ENCODE measurements around the gene SORCS2. TPM values are rescaled to one million over a fixed set of nuclear protein-coding genes. Genes with fewer than 3 reads are reported as not detected.
A peak's percentile ranks its signal among the peaks of the same experiment; 100 is the strongest.

The SORCS2 gene
- total RNA-seq, 1 donor from 2014 or later, result 10.9 TPM

DNA sequence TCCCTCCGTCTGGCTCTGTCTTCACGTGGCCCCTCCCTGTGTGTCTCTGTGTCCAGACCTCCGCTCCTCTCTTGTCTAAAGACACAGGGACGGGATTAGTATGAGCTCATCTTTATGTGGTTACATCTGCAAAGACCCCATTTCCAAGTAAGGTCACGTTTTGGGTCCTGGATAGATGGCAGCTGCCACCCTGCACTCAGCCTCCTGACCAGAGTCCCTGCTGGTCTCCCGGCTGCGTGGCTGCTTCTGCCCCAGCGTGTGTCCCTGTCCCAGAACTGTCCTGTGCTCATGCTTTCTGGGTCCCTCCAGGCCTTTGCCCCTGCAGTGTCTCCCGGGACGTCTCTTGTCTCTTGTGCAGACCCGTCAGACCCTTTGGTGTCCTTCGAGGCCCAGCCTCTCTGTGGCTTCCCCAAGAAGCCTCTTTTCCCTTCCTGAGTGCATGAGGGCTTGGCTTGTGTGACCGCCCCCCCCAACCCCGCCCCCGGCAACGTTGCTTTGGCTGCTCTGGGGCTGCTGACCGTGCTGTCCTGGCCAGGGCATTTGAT is 135.1 kb downstream of the SORCS2 start:
- no peak overlapping the region for H3K27ac Mint-ChIP-seq (ENCODE audit: unreplicated experiment)
- H3K27me3 Mint-ChIP-seq (ENCODE audit: low read depth), result no peaks in the 10 kb centered on the region
- TF ChIP-seq, protein P1, sequence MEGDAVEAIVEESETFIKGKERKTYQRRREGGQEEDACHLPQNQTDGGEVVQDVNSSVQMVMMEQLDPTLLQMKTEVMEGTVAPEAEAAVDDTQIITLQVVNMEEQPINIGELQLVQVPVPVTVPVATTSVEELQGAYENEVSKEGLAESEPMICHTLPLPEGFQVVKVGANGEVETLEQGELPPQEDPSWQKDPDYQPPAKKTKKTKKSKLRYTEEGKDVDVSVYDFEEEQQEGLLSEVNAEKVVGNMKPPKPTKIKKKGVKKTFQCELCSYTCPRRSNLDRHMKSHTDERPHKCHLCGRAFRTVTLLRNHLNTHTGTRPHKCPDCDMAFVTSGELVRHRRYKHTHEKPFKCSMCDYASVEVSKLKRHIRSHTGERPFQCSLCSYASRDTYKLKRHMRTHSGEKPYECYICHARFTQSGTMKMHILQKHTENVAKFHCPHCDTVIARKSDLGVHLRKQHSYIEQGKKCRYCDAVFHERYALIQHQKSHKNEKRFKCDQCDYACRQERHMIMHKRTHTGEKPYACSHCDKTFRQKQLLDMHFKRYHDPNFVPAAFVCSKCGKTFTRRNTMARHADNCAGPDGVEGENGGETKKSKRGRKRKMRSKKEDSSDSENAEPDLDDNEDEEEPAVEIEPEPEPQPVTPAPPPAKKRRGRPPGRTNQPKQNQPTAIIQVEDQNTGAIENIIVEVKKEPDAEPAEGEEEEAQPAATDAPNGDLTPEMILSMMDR (IDR thresholded peaks at IDR 0.05), result no peak
- no peak overlapping the region for H3K4me3 Mint-ChIP-seq (ENCODE audit: unreplicated experiment)
- peaks cover 53% of the 10 kb centered on the region for H3K4me1 Mint-ChIP-seq (ENCODE audit: low read depth)
- H3K9me3 Mint-ChIP-seq (ENCODE audit: low read depth), result no peaks in the 10 kb centered on the region
- peak; percentile 61 for DNase-seq (ENCODE audit: low spot score)
- no peaks in the 10 kb centered on the region for H3K36me3 Mint-ChIP-seq (ENCODE audit: low read depth)

GRCh38 chr4:7328162-7328912 is 136.0 kb downstream of the SORCS2 start:
- peaks cover 57% of the 10 kb centered on the region for H3K4me1 Mint-ChIP-seq (ENCODE audit: low read depth)
- no peaks in the 10 kb centered on the region for H3K36me3 Mint-ChIP-seq (ENCODE audit: low read depth)
- DNase-seq (ENCODE audit: low spot score), result peak; percentile 29
- TF ChIP-seq, protein P1 (IDR thresholded peaks at IDR 0.05), result no peak
- no peaks in the 10 kb centered on the region for H3K9me3 Mint-ChIP-seq (ENCODE audit: low read depth)
- no peaks in the 10 kb centered on the region for H3K27me3 Mint-ChIP-seq (ENCODE audit: low read depth)
- peak overlapping the region; percentile 84 for H3K27ac Mint-ChIP-seq (ENCODE audit: unreplicated experiment)
- no peak overlapping the region for H3K4me3 Mint-ChIP-seq (ENCODE audit: unreplicated experiment)

- peak; percentile 95 for DNase-seq (ENCODE audit: low spot score)
- Mint-ChIP-seq H3K36me3 (ENCODE audit: low read depth) (no peaks in the 10 kb centered on the region), H3K27ac (ENCODE audit: unreplicated experiment) (peak overlapping the region; percentile 84), H3K4me1 (ENCODE audit: low read depth) (peaks cover 65% of the 10 kb centered on the region), H3K27me3 (ENCODE audit: low read depth) (no peaks in the 10 kb centered on the region), H3K4me3 (ENCODE audit: unreplicated experiment) (no peak overlapping the region), H3K9me3 (ENCODE audit: low read depth) (no peaks in the 10 kb centered on the region)
- TF ChIP-seq, protein P1 (IDR thresholded peaks at IDR 0.05), result peak; percentile 66
These were observed 136.7 kb downstream of the SORCS2 start for GRCh38 chr4:7328913-7329638.

GRCh38 chr4:7330031-7330596 is 137.8 kb downstream of the SORCS2 start:
- H3K9me3 Mint-ChIP-seq (ENCODE audit: low read depth), result no peaks in the 10 kb centered on the region
- TF ChIP-seq, protein P1 (IDR thresholded peaks at IDR 0.05), result no peak
- H3K4me3 Mint-ChIP-seq (ENCODE audit: unreplicated experiment), result no peak overlapping the region
- H3K27me3 Mint-ChIP-seq (ENCODE audit: low read depth), result no peaks in the 10 kb centered on the region
- H3K4me1 Mint-ChIP-seq (ENCODE audit: low read depth), result peaks cover 74% of the 10 kb centered on the region
- H3K36me3 Mint-ChIP-seq (ENCODE audit: low read depth), result no peaks in the 10 kb centered on the region
- DNase-seq (ENCODE audit: low spot score), result peak; percentile 54
- peak overlapping the region; percentile 29 for H3K27ac Mint-ChIP-seq (ENCODE audit: unreplicated experiment)

Data from chondrocyte (in vitro differentiated cells).